GM21381 (cell line): ENCODE data around the gene PODXL2.

ENCODE experiments used
- ATAC-seq: cut with Tn5 transposase; IDR thresholded peaks from one replicate; pipeline ENCODE4 v1.9.1; 2021; ENCODE audit warnings: mild to moderate bottlenecking, moderate library complexity; ENCODE audit not compliant: unreplicated experiment

PODXL2 gene

GRCh38 chr3:127706312-127706711 is 77.3 kb downstream of the PODXL2 start:
- no peak for ATAC-seq

- ATAC-seq = no peak
Measured at GRCh38 chr3:127706785-127707351, 77.9 kb downstream of the PODXL2 start.

- no peak for ATAC-seq
Measured at GRCh38 chr3:127707851-127708411, 78.9 kb downstream of the PODXL2 start.

GRCh38 chr3:127708837-127709236 is 79.9 kb downstream of the PODXL2 start:
- no peak for ATAC-seq

- ATAC-seq = no peak
Measured at GRCh38 chr3:127709320-127710060, 80.5 kb downstream of the PODXL2 start.

GRCh38 chr3:127710155-127710941 is 81.4 kb downstream of the PODXL2 start:
- ATAC-seq = no peak

- ATAC-seq = no peak
Measured at GRCh38 chr3:127711021-127711695, 82.2 kb downstream of the PODXL2 start.

- ATAC-seq = no peak
Measured at GRCh38 chr3:127711896-127712295, 82.9 kb downstream of the PODXL2 start.

- ATAC-seq = no peak
Measured at GRCh38 chr3:127712461-127712860, 83.5 kb downstream of the PODXL2 start.

GRCh38 chr3:127712881-127713771 is 84.1 kb downstream of the PODXL2 start:
- no peak for ATAC-seq

GRCh38 chr3:127714125-127714571 is 85.2 kb downstream of the PODXL2 start:
- no peak for ATAC-seq

GRCh38 chr3:127714866-127715265 is 85.9 kb downstream of the PODXL2 start:
- no peak for ATAC-seq

GRCh38 chr3:127715532-127715931 is 86.5 kb downstream of the PODXL2 start:
- ATAC-seq = no peak

GRCh38 chr3:127716384-127716783 is 87.4 kb downstream of the PODXL2 start:
- ATAC-seq = no peak

- no peak for ATAC-seq
Measured at GRCh38 chr3:127717357-127718244, 88.6 kb downstream of the PODXL2 start.

- no peak for ATAC-seq
Measured at GRCh38 chr3:127718245-127718915, 89.4 kb downstream of the PODXL2 start.

- no peak for ATAC-seq
Measured at GRCh38 chr3:127718916-127719290, 89.9 kb downstream of the PODXL2 start.

GRCh38 chr3:127719369-127719768 is 90.4 kb downstream of the PODXL2 start:
- no peak for ATAC-seq
